Loucy (cell line): ENCODE results near the gene TOP3A.

ENCODE experiments used
- H2AFZ ChIP-seq: fragments of 200-600 bp; sonication (generic); 2 replicates; pipeline ENCODE4 v1.6.0; 2016; ENCODE audit warnings: antibody characterized with exemption, mild to moderate bottlenecking, low read length, moderate library complexity
- H3F3A ChIP-seq: fragments of 200-600 bp; 2 replicates; pipeline ENCODE4 v1.6.0; 2016; ENCODE audit warnings: antibody characterized with exemption, low read depth, mild to moderate bottlenecking
- H3K27me3 ChIP-seq: fragments of 200-600 bp; sonication (generic); 2 replicates; pipeline ENCODE4 v1.6.1; 2014; ENCODE audit warnings: low read length, mild to moderate bottlenecking; ENCODE audit not compliant: insufficient read depth, poor library complexity, severe bottlenecking
- H3K36me3 ChIP-seq: fragments of 200-600 bp; sonication (generic); 2 replicates; pipeline ENCODE4 v1.6.1; 2016; ENCODE audit warnings: low read length; ENCODE audit not compliant: insufficient read depth
- H3K4me1 ChIP-seq: fragments of 200-600 bp; sonication (generic); 2 replicates; pipeline ENCODE4 v1.5.1; 2014; ENCODE audit warnings: low read length, mild to moderate bottlenecking; ENCODE audit not compliant: insufficient read depth, poor library complexity, severe bottlenecking
- H3K4me2 ChIP-seq: fragments of 200-600 bp; sonication (generic); 2 replicates; pipeline ENCODE4 v1.6.0; 2014; ENCODE audit warnings: antibody characterized with exemption, low read length, low read depth, mild to moderate bottlenecking; ENCODE audit not compliant: poor library complexity, severe bottlenecking
- H3K4me3 ChIP-seq: fragments of 200-600 bp; sonication (generic); 2 replicates; pipeline ENCODE4 v1.5.1; 2014; ENCODE audit warnings: low read length, mild to moderate bottlenecking, mixed read lengths; ENCODE audit not compliant: poor library complexity, severe bottlenecking
- H3K79me2 ChIP-seq: fragments of 200-600 bp; sonication (generic); 2 replicates; pipeline ENCODE4 v1.6.1; 2014; ENCODE audit warnings: low read length; ENCODE audit not compliant: insufficient read depth
- H3K9ac ChIP-seq: fragments of 200-600 bp; sonication (generic); 2 replicates; pipeline ENCODE4 v1.6.0; 2014; ENCODE audit warnings: mild to moderate bottlenecking, low read depth, low read length, moderate library complexity; ENCODE audit not compliant: poor library complexity, severe bottlenecking
- H3K9me2 ChIP-seq: fragments of 200-600 bp; sonication (generic); replicated peaks from 2 replicates; pipeline ENCODE4 v1.6.1; 2016; ENCODE audit warnings: low read depth, low read length, mixed read lengths
- H3K9me3 ChIP-seq: fragments of 200-600 bp; sonication (generic); 2 replicates; pipeline ENCODE4 v1.6.1; 2014; ENCODE audit warnings: mild to moderate bottlenecking, antibody characterized with exemption, low read length, low read depth; ENCODE audit not compliant: insufficient read depth
- H4K20me1 ChIP-seq: fragments of 200-600 bp; sonication (generic); 2 replicates; pipeline ENCODE4 v1.6.0; 2014; ENCODE audit warnings: antibody characterized with exemption, low read length, mild to moderate bottlenecking; ENCODE audit not compliant: insufficient read depth, poor library complexity, severe bottlenecking
- CTCF ChIP-seq: fragments of 200-600 bp; sonication (generic); conservative IDR thresholded peaks from 2 replicates; pipeline ENCODE4 v1.5.1; 2014; ENCODE audit warnings: mild to moderate bottlenecking, antibody characterized with exemption, low read length
- EZH2phosphoT487 ChIP-seq: fragments of 200-600 bp; IDR thresholded peaks from 2 replicates; pipeline ENCODE4 v1.6.1; 2018; ENCODE audit warnings: antibody characterized with exemption, mild to moderate bottlenecking, moderate library complexity, borderline replicate concordance

TOP3A gene

GRCh38 chr17:18331879-18332278, 17.1 kb upstream of the TOP3A start:
- H2AFZ ChIP-seq: no peak overlapping the region
- no peaks in the 10 kb centered on the region for H3K79me2 ChIP-seq
- H4K20me1 ChIP-seq: no peaks in the 10 kb centered on the region
- H3K9me2 ChIP-seq: no peaks in the 10 kb centered on the region
- H3F3A ChIP-seq: no peaks in the 10 kb centered on the region
- no peaks in the 10 kb centered on the region for H3K27me3 ChIP-seq
- H3K4me3 ChIP-seq: no peak overlapping the region
- no peak overlapping the region for H3K9ac ChIP-seq
- H3K9me3 ChIP-seq: no peaks in the 10 kb centered on the region
- peaks cover 58% of the 10 kb centered on the region for H3K36me3 ChIP-seq
- no peak for TF ChIP-seq EZH2phosphoT487
- TF ChIP-seq CTCF: no peak
- H3K4me1 ChIP-seq: no peaks in the 10 kb centered on the region
- H3K4me2 ChIP-seq: no peak overlapping the region

DNA sequence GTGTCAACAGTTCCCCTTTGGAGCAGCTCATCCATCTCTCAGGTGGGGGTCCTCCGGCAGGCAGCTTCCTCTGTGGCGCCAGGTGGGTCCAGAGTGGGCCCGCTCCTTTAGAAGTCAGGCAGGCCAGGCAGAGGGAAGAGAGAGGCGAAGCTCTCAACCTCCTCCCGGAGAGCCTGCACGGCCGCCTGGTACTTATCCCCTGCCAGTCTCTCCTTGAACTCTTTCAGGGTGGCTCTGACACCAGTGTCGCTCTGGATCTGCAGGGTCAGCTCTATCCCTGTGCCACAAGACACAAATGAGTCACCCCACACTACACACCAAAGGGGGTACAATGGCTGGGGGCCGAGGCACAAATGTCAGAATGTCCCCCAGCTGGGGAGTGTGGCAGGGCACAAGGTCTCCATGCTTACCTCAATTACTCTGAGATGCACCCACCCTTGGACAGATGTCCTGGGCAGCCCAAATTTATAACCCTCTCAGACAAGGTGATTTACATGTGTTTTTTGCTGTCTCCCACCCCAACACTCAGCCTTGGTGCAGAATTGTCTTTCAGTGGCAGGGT, 13.9 kb upstream of the TOP3A start:
- no peaks in the 10 kb centered on the region for H3K4me1 ChIP-seq
- H3K9ac ChIP-seq: no peak overlapping the region
- no peaks in the 10 kb centered on the region for H4K20me1 ChIP-seq
- no peak overlapping the region for H3K4me2 ChIP-seq
- no peaks in the 10 kb centered on the region for H3K79me2 ChIP-seq
- peaks cover 35% of the 10 kb centered on the region for H3K36me3 ChIP-seq
- no peaks in the 10 kb centered on the region for H3K9me3 ChIP-seq
- H2AFZ ChIP-seq: no peak overlapping the region
- H3F3A ChIP-seq: no peaks in the 10 kb centered on the region
- no peaks in the 10 kb centered on the region for H3K9me2 ChIP-seq
- no peaks in the 10 kb centered on the region for H3K27me3 ChIP-seq
- no peak overlapping the region for H3K4me3 ChIP-seq
- TF ChIP-seq CTCF (no peak), EZH2phosphoT487 (no peak)

- no peaks in the 10 kb centered on the region for H3K9me2 ChIP-seq
Measured at GRCh38 chr17:18327556-18327955, 12.8 kb upstream of the TOP3A start.

More at GRCh38 chr17:18327556-18327955, 12.8 kb upstream of the TOP3A start:
- Histone ChIP-seq H3K9ac (no peak overlapping the region), H3K79me2 (no peaks in the 10 kb centered on the region; the same call in 1 of the 2 replicates), H2AFZ (no peak overlapping the region), H3K4me1 (no peaks in the 10 kb centered on the region), H3K4me2 (no peak overlapping the region), H3K36me3 (peaks cover 29% of the 10 kb centered on the region), H3K4me3 (no peak overlapping the region), H3K9me3 (no peaks in the 10 kb centered on the region), H4K20me1 (no peaks in the 10 kb centered on the region), H3F3A (no peaks in the 10 kb centered on the region), H3K27me3 (no peaks in the 10 kb centered on the region)
- no peak for TF ChIP-seq EZH2phosphoT487
- TF ChIP-seq CTCF: no peak
